GM18498 (cell line): ENCODE measurements around the gene UNC119B.
"Not testable (repeated sequence)": the region's sequence is repeated elsewhere in the genome, so short reads cannot be mapped to it uniquely, and the experiment has no call there.

Experiments used
- ATAC-seq: cut with Tn5 transposase; IDR thresholded peaks from one replicate; pipeline ENCODE4 v1.9.1; 2021; ENCODE audit warnings: mild to moderate bottlenecking, moderate library complexity; ENCODE audit not compliant: unreplicated experiment

The UNC119B gene

GRCh38 chr12:120710031-120710804 lies at the start of gene UNC119B:
Gene UNC119B (plus strand): TSS chr12:120710458. CDS start chr12:120710475, 17 bp downstream.
- peak; percentile 79 for ATAC-seq

DNA sequence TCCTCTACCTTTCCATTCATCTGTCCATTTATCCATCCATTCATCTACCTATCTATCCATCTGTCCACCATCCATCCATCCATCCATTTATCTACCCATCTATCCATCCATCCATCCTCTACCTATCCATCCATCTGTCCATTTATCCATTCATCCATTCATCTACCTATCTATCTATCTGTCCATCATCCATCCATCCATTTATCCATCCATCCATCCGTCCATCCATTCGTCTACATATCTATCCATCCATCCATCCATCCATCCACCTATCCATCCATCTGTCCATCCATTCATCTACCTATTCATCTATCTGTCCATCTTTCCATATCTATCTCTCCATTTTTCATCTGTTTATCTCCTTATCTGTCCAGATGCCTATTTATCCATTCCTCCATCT lies 48.8 kb upstream of the UNC119B start:
- no peak for ATAC-seq

- ATAC-seq: peak; percentile 73
Measured at GRCh38 chr12:120662879-120663278, 47.4 kb upstream of the UNC119B start.

GRCh38 chr12:120663741-120664140 lies 46.5 kb upstream of the UNC119B start:
- ATAC-seq: no peak

DNA sequence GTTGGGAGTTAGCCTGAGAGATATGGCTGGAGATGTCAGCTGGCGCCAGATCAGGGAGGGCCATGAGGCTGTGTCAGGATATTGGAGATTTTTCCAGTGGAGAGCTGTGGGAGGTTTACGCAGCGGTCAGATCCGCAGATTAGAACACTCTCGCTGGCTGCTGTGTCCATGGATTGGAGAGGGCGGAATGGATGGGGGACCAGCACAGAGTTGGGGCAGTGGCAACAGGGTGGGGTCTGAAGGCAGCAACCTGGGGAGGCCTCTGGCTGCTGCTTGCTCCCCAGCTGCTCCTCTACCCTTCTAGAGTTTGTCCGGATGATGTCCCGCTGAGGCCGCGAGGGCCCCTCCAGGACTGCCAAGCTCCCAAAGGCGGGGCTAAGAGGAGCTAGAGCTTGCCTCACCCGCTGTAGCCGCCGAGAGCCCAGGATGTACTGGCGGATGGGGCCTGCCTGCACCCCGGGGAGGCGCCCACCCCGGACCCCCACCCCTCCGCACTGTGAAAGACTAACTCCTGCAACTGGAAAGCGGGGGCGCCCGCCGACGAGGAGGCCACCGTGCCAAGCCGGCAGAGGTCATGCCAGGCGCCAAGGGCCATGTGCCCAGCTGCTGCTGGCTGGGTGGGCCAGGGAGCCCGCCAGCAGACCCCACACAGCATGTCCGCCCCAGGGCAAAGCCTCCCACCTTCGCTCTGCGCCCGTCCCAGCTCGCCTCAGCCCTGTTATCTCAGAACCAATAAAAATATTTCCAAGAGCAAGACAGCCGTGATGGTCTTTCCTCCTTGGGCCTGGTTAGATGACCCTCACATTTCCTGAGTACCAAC lies 43.5 kb upstream of the UNC119B start:
- ATAC-seq: no peak

- no peak for ATAC-seq
Measured at GRCh38 chr12:120668091-120668867, 42.0 kb upstream of the UNC119B start.

DNA sequence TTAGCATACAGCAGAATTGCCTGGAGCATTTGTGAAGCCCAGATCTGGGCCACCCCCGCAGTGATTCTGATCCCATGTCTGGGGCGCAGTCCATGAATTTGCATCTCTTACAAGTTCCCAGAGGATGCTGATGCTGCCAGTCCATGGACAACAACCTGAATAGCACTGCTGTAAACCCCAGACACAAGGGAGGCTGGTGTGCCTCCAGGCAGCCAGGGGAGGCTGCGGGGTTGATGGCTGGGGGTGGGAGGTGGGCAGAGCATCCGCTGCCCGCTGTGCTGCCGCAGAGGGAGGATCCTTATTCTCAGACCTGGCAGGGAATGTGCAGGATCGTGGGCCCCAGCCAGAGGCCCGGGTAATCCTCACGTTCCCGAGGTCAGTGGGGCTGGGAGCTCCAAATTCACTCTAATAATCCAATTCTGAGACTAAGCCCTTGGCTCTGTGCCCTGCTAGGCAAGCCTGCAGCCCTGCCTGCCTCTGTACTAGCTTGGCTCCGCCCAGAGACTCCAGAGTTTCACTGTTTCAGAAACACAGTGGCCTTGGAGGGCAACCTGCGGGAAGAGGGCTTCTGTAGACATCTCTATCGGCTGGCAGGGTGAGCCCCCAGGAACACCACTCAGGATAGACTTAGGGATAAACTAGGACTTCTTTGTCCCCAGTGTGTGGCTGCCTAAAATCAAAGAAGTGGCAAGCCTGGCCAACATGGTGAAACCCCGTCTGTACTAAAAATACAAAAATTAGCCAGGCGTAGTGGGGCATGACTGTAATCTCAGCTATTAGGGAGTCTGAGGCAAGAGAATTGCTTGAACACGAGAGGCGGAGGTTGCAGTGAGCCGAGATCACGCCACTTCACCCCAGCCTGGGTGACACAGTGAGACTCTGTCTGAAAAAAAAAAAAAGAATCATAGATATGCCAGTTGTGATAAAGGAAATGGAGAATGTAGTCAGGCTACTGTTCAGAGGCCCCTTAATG lies 41.1 kb upstream of the UNC119B start:
- ATAC-seq: peak; percentile 63

DNA sequence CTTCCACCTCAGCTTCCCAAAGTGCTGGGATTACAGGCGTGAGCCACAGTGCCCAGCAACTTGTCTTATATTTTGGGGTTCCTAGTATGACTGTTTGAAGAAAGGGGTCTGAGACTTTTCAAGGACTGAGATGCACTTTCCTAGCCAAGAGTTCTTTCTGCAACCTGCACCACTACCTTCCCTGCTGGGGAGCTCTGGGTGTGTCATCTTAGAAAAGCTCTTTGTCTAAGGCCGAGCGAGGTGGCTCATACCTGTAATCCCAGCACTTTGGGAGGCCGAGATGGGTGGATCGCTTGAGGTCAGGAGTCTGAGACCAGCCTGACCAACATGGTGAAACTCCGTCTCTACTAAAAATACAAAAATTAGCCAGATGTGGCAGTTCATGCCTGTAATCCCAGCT lies 40.0 kb upstream of the UNC119B start:
- not testable (repeated sequence) for ATAC-seq

DNA sequence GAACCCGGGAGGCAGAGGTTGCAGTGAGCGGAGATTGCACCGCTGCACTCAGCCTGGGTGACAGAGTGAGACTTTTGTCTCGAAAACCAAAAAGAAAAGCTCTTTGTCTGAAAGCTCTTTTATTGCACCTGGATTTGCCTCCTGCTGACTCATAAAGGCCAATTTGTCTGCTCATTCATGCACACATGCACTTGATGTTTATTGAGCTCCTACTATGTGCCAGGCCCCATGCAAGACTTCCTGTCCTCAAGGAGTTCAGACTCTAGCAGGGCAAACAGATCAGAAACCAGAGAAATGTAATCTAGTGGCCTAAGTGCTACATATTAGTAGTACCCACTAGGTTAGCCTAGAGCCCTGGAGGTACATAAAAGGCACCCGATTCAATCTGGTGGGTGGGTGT lies 39.6 kb upstream of the UNC119B start:
- no peak for ATAC-seq

- no peak for ATAC-seq
Measured at GRCh38 chr12:120674097-120674636, 36.1 kb upstream of the UNC119B start.

DNA sequence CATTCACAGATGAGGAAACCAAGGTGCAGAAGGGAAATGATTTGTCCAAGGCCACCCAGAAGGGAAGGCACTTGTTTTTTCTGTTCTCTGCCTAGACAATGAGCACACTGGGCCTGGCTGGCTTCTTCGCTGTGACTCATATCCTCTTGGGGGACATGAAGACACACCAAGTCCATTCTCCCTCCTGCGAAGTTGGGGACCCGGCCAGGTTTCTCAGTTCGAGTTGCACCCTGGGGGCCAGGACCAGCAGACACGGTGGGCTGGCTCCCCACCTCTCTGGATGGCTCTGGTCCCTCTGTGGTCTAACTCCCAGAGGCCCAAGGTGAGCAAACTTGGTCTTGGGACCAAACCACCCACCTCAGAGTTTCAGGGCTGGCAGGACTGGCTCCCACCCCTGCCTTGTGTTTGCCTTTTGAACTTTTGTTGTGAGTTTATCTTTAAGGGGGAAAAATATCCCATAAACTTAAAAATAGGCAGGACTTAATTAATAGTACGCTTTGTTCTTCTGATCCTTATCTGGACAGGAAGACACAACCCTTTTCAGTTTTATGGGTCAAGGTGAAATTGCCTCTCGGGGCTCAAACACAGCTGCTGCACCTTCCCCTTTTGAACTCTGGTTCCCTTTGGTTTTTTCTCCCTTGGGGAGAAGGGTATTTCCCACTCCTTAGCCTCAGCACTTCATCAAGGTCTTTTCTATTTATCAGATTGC lies 32.3 kb upstream of the UNC119B start:
- ATAC-seq: no peak

DNA sequence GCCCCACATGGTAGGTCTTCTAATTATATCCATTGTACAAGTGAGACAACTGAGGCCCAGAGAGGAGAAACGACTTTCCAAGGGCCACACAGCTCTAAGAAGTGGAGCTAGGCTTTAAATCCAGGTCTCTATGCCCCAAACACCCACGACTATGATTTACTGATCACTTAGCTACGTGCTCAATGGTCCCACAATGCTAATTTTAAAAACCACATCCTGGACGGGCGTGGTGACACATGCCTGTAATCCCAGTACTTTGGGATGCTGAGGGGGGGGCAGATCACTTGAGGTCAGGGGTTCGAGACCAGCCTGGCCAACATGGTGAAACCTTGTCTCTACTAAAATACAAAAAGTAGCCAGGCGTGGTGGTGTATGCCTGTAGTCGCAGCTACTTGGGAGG lies 31.7 kb upstream of the UNC119B start:
- no peak for ATAC-seq

GRCh38 chr12:120680165-120680738 lies 30.0 kb upstream of the UNC119B start:
- ATAC-seq: no peak

DNA sequence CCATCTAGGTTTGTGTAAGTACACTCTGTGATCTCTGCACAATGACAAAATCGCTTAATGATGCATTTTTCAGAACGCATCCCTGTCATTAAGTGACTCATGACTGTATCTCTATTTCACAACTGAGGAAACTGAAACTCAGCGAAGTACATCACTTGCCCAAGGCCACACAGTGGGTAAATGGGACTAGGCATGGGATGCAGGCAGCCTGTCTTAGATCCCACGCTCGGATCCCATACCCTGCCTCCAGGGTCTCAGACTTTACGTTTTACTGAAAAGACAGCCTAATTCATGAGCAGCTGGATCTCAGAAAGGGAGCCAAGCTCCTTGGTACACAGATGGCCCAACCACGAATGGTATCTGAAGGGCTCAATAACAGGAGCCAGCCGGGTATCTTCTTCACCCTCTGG lies 25.7 kb upstream of the UNC119B start:
- no peak for ATAC-seq

DNA sequence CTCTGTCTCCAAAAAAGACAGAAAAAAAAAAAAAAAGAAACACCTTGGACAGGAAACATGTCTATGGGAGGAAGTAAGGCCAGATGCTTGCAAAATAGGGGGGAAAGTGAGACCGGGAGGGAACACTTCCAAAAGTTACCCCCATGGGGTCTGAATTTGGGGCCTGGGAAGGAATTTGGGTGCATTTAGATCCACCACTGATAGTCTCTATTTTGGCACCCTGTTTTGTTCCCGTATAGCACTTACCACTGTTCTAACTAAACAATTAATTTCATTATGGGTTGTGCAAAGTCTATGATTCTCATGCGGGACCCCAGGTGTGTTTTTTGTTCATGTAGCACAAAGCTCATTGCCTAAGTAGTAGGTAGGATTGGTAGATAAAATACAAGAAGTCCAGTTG lies 24.7 kb upstream of the UNC119B start:
- ATAC-seq: no peak

DNA sequence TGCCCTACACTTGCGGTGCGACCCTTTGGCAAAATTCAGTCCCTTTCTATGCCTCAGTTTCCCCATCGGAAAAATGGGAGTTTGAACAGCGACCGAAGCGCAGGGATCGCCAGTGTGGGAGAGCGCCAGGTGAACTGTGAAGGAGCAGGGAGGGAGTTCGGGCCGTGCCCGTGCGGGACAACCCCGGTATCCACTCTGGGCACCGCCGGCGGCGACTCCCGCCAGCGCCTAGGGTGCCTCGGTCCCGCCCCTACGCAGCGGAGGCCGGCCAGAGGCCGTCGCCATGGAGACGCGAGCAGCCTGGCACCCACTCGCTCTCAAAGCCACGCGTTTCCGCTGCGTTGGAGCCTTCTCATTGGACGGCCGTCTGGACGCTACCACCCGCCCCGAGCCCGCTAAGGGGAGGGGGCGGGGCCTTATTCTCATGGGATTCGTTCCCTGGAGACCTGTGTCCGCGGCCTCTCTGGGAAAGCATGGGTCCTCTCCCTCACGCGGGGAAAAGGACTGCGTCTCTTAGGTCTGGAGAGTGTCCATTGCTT lies 24.0 kb upstream of the UNC119B start:
- peak; percentile 75 for ATAC-seq

- ATAC-seq: peak; percentile 73
Measured at GRCh38 chr12:120686690-120687577, 23.3 kb upstream of the UNC119B start, which contains the start of gene MLEC. Gene MLEC (plus strand): TSS chr12:120687149. CDS start chr12:120687297, 148 bp downstream.
